ENCODE measurements around the gene FARP2.
A peak's percentile ranks its signal among the peaks of the same experiment; 100 is the strongest.
"Not testable (repeated sequence)": the region's sequence is repeated elsewhere in the genome, so short reads cannot be mapped to it uniquely, and the experiment has no call there.

FARP2 gene

DNA sequence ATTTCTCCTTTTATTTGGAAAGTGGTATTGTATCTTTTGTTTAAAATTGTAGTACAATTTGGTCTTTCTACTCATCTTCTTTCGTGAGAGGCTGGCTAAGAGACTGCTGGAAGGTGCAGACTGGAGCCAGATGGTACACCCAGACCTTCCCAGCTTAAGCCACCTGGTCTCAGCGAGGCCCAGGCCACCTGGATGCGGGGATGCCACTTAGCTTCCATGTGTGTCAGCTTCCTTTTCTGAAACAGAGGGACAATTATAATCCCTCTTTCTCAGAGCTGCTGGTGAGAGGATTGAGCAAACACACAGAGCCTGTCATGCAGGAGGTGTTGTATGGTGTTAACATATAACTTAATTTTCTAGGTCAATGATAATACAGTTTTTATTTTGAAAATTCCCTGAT is 17.4 kb downstream of the FARP2 start:
- Histone ChIP-seq H3K4me1 (ENCODE audit: control insufficient read depth in 1 of 2, insufficient read depth in 2 of 2, low read length in 2 of 2) (peaks cover 0 to 7% of the 10 kb centered on the region in 2 donors), H3K27ac (ENCODE audit: low read length) (peak overlapping the region; percentile 7), H3K27me3 (ENCODE audit: low read depth, low read length) (no peaks in the 10 kb centered on the region), H3K4me3 (ENCODE audit: low read depth in 1 of 2, low read length in 2 of 2) (no peak overlapping the region), H3K36me3 (ENCODE audit: control insufficient read depth in 1 of 2, insufficient read depth in 2 of 2, low read length in 2 of 2) (peaks cover 10 to 15% of the 10 kb centered on the region in 2 donors), H3K9me3 (ENCODE audit: control insufficient read depth in 1 of 2, low read length in 2 of 2) (no peaks in the 10 kb centered on the region)

DNA sequence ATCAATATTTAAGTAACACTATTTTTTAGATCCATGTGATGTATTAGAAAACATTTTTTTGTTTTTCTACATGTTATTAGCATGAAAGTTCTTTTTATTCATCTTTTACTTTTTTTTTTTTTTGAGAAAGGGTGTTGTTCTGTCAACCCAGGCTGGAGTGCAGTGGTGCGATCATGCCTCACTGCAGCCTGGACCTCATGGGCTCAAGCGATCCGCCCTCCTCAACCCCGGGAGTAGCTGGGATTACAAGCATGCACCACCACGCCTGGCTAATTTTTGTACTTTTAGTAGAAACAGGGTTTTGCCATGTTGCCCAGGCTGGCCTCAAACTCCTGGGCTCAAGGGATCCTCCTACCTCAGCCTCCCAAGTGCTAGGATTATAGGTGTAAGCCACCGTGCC is 17.8 kb downstream of the FARP2 start:
- H3K36me3 ChIP-seq (ENCODE audit: control insufficient read depth in 1 of 2, insufficient read depth in 2 of 2, low read length in 2 of 2), result peaks cover 10 to 15% of the 10 kb centered on the region in 2 donors
- peaks cover 0 to 12% of the 10 kb centered on the region in 2 donors for H3K4me1 ChIP-seq (ENCODE audit: control insufficient read depth in 1 of 2, insufficient read depth in 2 of 2, low read length in 2 of 2)
- not testable (repeated sequence) for H3K27ac ChIP-seq (ENCODE audit: low read length); H3K4me3 ChIP-seq (ENCODE audit: low read depth in 1 of 2, low read length in 2 of 2); H3K27me3 ChIP-seq (ENCODE audit: low read depth, low read length); H3K9me3 ChIP-seq (ENCODE audit: control insufficient read depth in 1 of 2, low read length in 2 of 2)

DNA sequence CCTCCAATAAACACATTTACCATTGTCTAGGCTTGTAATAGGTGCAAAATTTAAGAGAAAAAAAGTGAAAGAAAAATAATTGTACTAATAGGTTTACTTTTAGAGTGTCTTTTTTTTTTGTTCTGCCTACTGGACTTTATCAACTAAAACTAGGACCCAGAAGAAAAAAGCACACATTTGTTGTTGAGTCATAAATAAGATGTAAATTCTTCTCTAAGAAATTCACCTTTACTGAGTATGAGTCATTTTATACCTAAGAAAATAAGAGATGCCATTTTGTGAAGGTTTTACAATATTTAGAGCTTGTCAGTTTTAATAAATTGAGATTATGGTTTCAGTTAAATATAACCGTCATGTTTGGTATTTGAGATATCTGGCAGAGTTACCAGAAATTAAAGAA is 19.2 kb downstream of the FARP2 start:
- H3K27me3 ChIP-seq (ENCODE audit: low read depth, low read length), result no peaks in the 10 kb centered on the region
- no peaks in the 10 kb centered on the region for H3K9me3 ChIP-seq (ENCODE audit: control insufficient read depth in 1 of 2, low read length in 2 of 2)
- no peak overlapping the region for H3K27ac ChIP-seq (ENCODE audit: low read length)
- peaks cover 10 to 15% of the 10 kb centered on the region in 2 donors for H3K36me3 ChIP-seq (ENCODE audit: control insufficient read depth in 1 of 2, insufficient read depth in 2 of 2, low read length in 2 of 2)
- H3K4me3 ChIP-seq (ENCODE audit: low read depth in 1 of 2, low read length in 2 of 2), result no peak overlapping the region
- peaks cover 0 to 17% of the 10 kb centered on the region in 2 donors for H3K4me1 ChIP-seq (ENCODE audit: control insufficient read depth in 1 of 2, insufficient read depth in 2 of 2, low read length in 2 of 2)

GRCh38 chr2:241376808-241377207 is 20.7 kb downstream of the FARP2 start:
- H3K27me3 ChIP-seq (ENCODE audit: low read depth, low read length), result no peaks in the 10 kb centered on the region
- no peak overlapping the region for H3K4me3 ChIP-seq (ENCODE audit: low read depth in 1 of 2, low read length in 2 of 2)
- H3K9me3 ChIP-seq (ENCODE audit: control insufficient read depth in 1 of 2, low read length in 2 of 2), result no peaks in the 10 kb centered on the region
- H3K36me3 ChIP-seq (ENCODE audit: control insufficient read depth in 1 of 2, insufficient read depth in 2 of 2, low read length in 2 of 2), result peaks cover 10 to 15% of the 10 kb centered on the region in 2 donors
- no peak overlapping the region for H3K27ac ChIP-seq (ENCODE audit: low read length)
- peaks cover 9 to 17% of the 10 kb centered on the region in 2 donors for H3K4me1 ChIP-seq (ENCODE audit: control insufficient read depth in 1 of 2, insufficient read depth in 2 of 2, low read length in 2 of 2)

- Histone ChIP-seq H3K27ac (ENCODE audit: low read length) (peak overlapping the region; percentile 45), H3K27me3 (ENCODE audit: low read depth, low read length) (no peaks in the 10 kb centered on the region), H3K36me3 (ENCODE audit: control insufficient read depth in 1 of 2, insufficient read depth in 2 of 2, low read length in 2 of 2) (peaks cover 5 to 20% of the 10 kb centered on the region in 2 donors), H3K4me1 (ENCODE audit: control insufficient read depth in 1 of 2, insufficient read depth in 2 of 2, low read length in 2 of 2) (peaks cover 10% of the 10 kb centered on the region in 2 donors), H3K4me3 (ENCODE audit: low read depth in 1 of 2, low read length in 2 of 2) (no peak overlapping the region), H3K9me3 (ENCODE audit: control insufficient read depth in 1 of 2, low read length in 2 of 2) (no peaks in the 10 kb centered on the region)
Measured at GRCh38 chr2:241378816-241379215, 22.7 kb downstream of the FARP2 start.

- Histone ChIP-seq H3K4me3 (ENCODE audit: low read depth in 1 of 2, low read length in 2 of 2) (no peak overlapping the region), H3K36me3 (ENCODE audit: control insufficient read depth in 1 of 2, insufficient read depth in 2 of 2, low read length in 2 of 2) (peaks cover 5 to 16% of the 10 kb centered on the region in 2 donors), H3K9me3 (ENCODE audit: control insufficient read depth in 1 of 2, low read length in 2 of 2) (no peaks in the 10 kb centered on the region), H3K27me3 (ENCODE audit: low read depth, low read length) (no peaks in the 10 kb centered on the region), H3K27ac (ENCODE audit: low read length) (peak overlapping the region; percentile 45), H3K4me1 (ENCODE audit: control insufficient read depth in 1 of 2, insufficient read depth in 2 of 2, low read length in 2 of 2) (peaks cover 10% of the 10 kb centered on the region in 2 donors)
Measured at GRCh38 chr2:241379481-241380480, 23.7 kb downstream of the FARP2 start.

- no peaks in the 10 kb centered on the region for H3K27me3 ChIP-seq (ENCODE audit: low read depth, low read length)
- H3K36me3 ChIP-seq (ENCODE audit: control insufficient read depth in 1 of 2, insufficient read depth in 2 of 2, low read length in 2 of 2), result peaks cover 0 to 6% of the 10 kb centered on the region in 2 donors
- H3K9me3 ChIP-seq (ENCODE audit: control insufficient read depth in 1 of 2, low read length in 2 of 2), result no peaks in the 10 kb centered on the region
- peaks cover 10% of the 10 kb centered on the region in 2 donors for H3K4me1 ChIP-seq (ENCODE audit: control insufficient read depth in 1 of 2, insufficient read depth in 2 of 2, low read length in 2 of 2)
- H3K27ac ChIP-seq (ENCODE audit: low read length), result no peak overlapping the region
- no peak overlapping the region for H3K4me3 ChIP-seq (ENCODE audit: low read depth in 1 of 2, low read length in 2 of 2)
Measured at GRCh38 chr2:241381872-241382271, 25.8 kb downstream of the FARP2 start.

DNA sequence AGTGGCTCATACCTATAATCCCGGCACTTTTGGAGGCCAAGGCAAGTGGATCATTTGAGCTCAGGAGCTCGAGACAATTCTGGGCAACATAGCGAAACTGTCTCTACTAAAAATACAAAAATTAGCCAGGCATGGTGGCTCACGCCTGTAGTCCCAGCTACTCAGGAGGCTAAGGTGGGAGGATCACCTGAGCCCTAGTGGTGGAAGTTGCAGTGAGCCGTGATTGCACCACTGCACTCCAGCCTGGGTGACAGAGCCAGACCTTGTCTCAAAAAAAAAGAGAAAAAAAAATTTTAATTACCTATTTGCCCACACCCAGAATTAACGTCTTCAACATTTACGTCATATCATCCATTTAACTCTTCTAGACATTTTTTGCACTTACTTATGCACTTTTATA is 29.4 kb downstream of the FARP2 start:
- not testable (repeated sequence) for H3K4me1 ChIP-seq (ENCODE audit: control insufficient read depth in 1 of 2, insufficient read depth in 2 of 2, low read length in 2 of 2); H3K36me3 ChIP-seq (ENCODE audit: control insufficient read depth in 1 of 2, insufficient read depth in 2 of 2, low read length in 2 of 2); H3K27ac ChIP-seq (ENCODE audit: low read length); H3K4me3 ChIP-seq (ENCODE audit: low read depth in 1 of 2, low read length in 2 of 2); H3K27me3 ChIP-seq (ENCODE audit: low read depth, low read length); H3K9me3 ChIP-seq (ENCODE audit: control insufficient read depth in 1 of 2, low read length in 2 of 2)

- Histone ChIP-seq H3K9me3 (ENCODE audit: control insufficient read depth in 1 of 2, low read length in 2 of 2) (no peaks in the 10 kb centered on the region), H3K27ac (ENCODE audit: low read length) (no peak overlapping the region), H3K4me1 (ENCODE audit: control insufficient read depth in 1 of 2, insufficient read depth in 2 of 2, low read length in 2 of 2) (peaks cover 0 to 4% of the 10 kb centered on the region in 2 donors), H3K27me3 (ENCODE audit: low read depth, low read length) (no peaks in the 10 kb centered on the region), H3K4me3 (ENCODE audit: low read depth in 1 of 2, low read length in 2 of 2) (no peak overlapping the region), H3K36me3 (ENCODE audit: control insufficient read depth in 1 of 2, insufficient read depth in 2 of 2, low read length in 2 of 2) (peaks cover 0 to 6% of the 10 kb centered on the region in 2 donors)
Measured at GRCh38 chr2:241386519-241386918, 30.4 kb downstream of the FARP2 start.

DNA sequence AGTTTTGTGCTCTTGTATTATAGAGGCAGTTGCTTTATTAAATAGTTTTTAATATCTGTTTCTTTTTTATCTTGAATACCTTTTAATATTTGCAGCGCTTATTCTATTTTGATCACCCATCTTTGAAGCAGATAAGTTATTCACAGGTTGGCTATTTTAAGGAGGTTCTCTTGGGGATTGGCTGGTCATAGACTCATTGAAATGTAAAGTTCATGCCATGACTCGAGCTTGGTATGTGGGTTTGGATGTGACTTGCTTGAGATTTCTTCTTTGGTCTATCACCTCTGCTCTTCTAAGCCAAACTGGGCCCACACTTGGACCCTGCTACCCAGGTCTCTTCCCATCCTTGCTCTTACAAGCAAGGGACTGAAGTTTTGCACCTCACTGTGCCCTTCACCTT is 33.6 kb downstream of the FARP2 start:
- H3K27ac ChIP-seq (ENCODE audit: low read length), result no peak overlapping the region
- no peaks in the 10 kb centered on the region for H3K27me3 ChIP-seq (ENCODE audit: low read depth, low read length)
- H3K9me3 ChIP-seq (ENCODE audit: control insufficient read depth in 1 of 2, low read length in 2 of 2), result no peaks in the 10 kb centered on the region
- no peak overlapping the region for H3K4me3 ChIP-seq (ENCODE audit: low read depth in 1 of 2, low read length in 2 of 2)
- H3K36me3 ChIP-seq (ENCODE audit: control insufficient read depth in 1 of 2, insufficient read depth in 2 of 2, low read length in 2 of 2), result peaks cover 2 to 3% of the 10 kb centered on the region in 2 donors
- no peaks in the 10 kb centered on the region for H3K4me1 ChIP-seq (ENCODE audit: control insufficient read depth in 1 of 2, insufficient read depth in 2 of 2, low read length in 2 of 2)

DNA sequence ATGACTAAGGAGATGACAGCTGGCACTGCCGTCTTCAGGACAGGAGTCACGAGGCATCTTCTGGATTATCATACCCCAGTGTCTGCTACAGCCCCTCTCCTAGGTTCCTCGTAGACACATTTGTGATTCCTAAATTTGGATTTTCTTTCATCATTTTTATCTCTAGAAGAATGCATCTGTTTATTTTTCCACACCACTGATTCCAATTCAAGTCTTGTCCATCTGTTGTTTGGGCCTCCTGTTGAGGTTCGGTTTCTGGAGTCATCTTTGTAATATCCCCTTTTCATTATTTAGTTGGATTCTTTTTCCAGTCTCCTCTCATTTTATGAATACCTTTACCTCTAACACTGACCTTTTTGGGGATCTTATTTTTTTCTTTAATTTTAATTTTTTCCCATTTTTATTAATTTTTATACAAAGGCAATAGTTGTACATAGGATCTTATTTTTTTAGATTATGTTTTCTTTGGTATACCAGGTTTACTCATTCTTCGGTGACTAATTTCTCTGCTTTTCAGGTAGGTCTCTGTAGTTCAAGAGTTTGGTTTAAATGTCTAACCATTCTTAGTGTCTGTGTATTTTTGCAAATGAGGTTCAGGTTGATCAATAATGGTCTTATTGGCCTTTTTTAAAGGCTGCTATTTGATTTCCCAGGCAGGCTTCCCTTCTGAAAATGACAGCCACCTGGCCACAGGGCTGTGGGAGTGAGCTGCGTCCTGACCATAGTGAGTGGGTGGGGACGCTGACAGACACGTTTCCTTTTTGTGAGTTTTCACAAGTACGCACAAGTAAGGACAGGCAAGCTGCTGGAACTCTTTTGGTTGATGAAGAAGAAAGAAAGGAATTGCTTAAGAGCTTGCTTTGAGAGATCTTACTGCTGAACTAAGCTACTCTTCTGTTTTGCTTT is 34.5 kb downstream of the FARP2 start:
- Histone ChIP-seq H3K27ac (ENCODE audit: low read length) (no peak overlapping the region), H3K27me3 (ENCODE audit: low read depth, low read length) (no peaks in the 10 kb centered on the region), H3K36me3 (ENCODE audit: control insufficient read depth in 1 of 2, insufficient read depth in 2 of 2, low read length in 2 of 2) (peaks cover 6 to 7% of the 10 kb centered on the region in 2 donors), H3K9me3 (ENCODE audit: control insufficient read depth in 1 of 2, low read length in 2 of 2) (no peaks in the 10 kb centered on the region), H3K4me1 (ENCODE audit: control insufficient read depth in 1 of 2, insufficient read depth in 2 of 2, low read length in 2 of 2) (no peaks in the 10 kb centered on the region), H3K4me3 (ENCODE audit: low read depth in 1 of 2, low read length in 2 of 2) (no peak overlapping the region)
